SH-SY5Y (cell line): ENCODE results near the gene SMAD4.

Experiments
- GATA2 ChIP-seq: IDR thresholded peaks from 2 replicates; pipeline ENCODE4 v1.6.1; 2011; ENCODE audit warnings: mild to moderate bottlenecking, low read depth, low read length
- GATA3 ChIP-seq: IDR thresholded peaks from 2 replicates; pipeline ENCODE4 v1.6.1; 2011; ENCODE audit warnings: low read depth, mild to moderate bottlenecking, low read length, moderate library complexity

DNA sequence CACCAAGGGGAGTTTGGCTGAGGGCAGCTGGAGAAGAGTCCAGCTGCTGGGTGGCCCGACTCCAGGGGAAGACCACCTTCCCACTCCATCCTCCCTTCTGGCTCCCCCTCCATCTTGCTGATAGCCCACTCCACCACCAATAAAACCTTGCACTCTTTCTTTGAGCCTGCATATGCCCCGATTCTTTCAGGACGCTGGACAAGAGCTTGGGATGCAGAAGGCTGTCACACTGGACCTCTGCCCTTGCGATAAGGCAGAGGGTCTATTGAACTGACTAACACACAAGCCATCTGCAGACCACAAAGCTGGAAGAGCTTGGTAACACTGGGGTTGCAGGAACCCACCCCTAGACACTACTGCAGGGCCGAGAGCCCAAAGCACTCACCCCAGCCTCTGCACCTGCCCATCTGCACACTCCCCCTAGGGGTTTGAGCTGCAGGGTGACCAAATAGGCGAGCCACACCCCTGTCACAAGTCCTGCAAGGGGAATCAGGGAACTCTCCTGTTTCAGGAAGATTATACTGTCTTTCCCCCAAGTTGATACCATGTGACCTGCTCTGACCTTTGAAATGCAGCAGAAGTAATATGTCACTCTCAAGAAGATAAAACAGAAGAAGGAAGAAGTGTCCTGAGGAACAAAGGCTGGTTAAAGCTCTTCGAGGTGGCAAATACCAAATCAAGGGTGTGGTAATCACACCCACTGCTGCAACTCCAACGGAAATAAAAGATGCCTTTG lies 70.5 kb downstream of the SMAD4 start:
- no peak for TF ChIP-seq GATA3
- no peak for TF ChIP-seq GATA2
